Stimulated activated naive CD4-positive, alpha-beta T cell treated with Interleukin-2 at 50 U/mL for 16 hours (primary cell): Measurements from ENCODE around the gene ZNF281.
"Not testable (repeated sequence)": the region's sequence is repeated elsewhere in the genome, so short reads cannot be mapped to it uniquely, and the experiment has no call there.

Experiments
- DNase-seq: peaks from one replicate; lab custom pipeline; 2025; lab: John Stamatoyannopoulos, UW

ZNF281 gene

GRCh38 chr1:200364091-200364759 lies 45.6 kb downstream of the ZNF281 start:
- DNase-seq = no peak

- DNase-seq = no peak
These were observed 46.4 kb downstream of the ZNF281 start for GRCh38 chr1:200363264-200363933.

- DNase-seq = no peak
These were observed 47.4 kb downstream of the ZNF281 start for GRCh38 chr1:200362421-200362820.

- no peak for DNase-seq
These were observed 50.1 kb downstream of the ZNF281 start for GRCh38 chr1:200359610-200360163.

- not testable (repeated sequence) for DNase-seq
These were observed 51.9 kb downstream of the ZNF281 start for GRCh38 chr1:200357925-200358324.

GRCh38 chr1:200355801-200356200 lies 54.0 kb downstream of the ZNF281 start:
- no peak for DNase-seq
